HCT116 (cell line): Measurements from ENCODE around the gene EIF1AD. TPM values are rescaled to one million over a fixed set of nuclear protein-coding genes. Genes with fewer than 3 reads are reported as not detected.

ENCODE experiments used
- ATAC-seq: fragments of 200-7000 bp; cut with Tn5 transposase; 2 replicates; pipeline ENCODE4 v1.9.1; 2020; ENCODE audit warnings: mild to moderate bottlenecking, moderate library complexity
- BruUV-seq: library from RNA; stranded (reverse); fragments of 400-500 nt; replicated peaks from 2 replicates; lab custom pipeline; 2021; lab: Mats Ljungman, UMichigan
- CTCF ChIA-PET: fragments of 300-600 bp; sonication (Branson Sonifier 250); formaldehyde crosslinking; loops from one replicate; lab custom pipeline; 2021; ENCODE audit warnings: antibody characterized with exemption; lab: Charles Lee
- POLR2A ChIA-PET: fragments of 300-600, 350-600 bp; sonication (Branson Sonifier 250); formaldehyde crosslinking; loops from one replicate; lab custom pipeline; 2021; ENCODE audit warnings: antibody characterized with exemption; lab: Charles Lee
- RAD21 ChIA-PET, 2 experiments: fragments of 300-600 bp; sonication (Branson Sonifier 250); formaldehyde crosslinking; loops; one replicate each; lab custom pipeline; 2023; ENCODE audit warnings: low total read pairs in 2 of 2; ENCODE audit not compliant: uncharacterized antibody in 2 of 2, unreplicated experiment in 2 of 2, low non-redundant PET in 1 of 2; lab: Charles Lee
- DNase-seq: peaks from one replicate; pipeline ENCODE4 v3.0.0-alpha.2; 2010; ENCODE audit warnings: low read depth, low spot score
- H2AFZ ChIP-seq: fragments of 200-600 bp; shearing (Covaris generic), sonication (generic); 2 replicates; pipeline ENCODE4 v1.6.1; 2017; ENCODE audit warnings: low read depth, mixed run types, mixed read lengths, antibody characterized with exemption, low read length; ENCODE audit not compliant: poor library complexity, severe bottlenecking
- H3K27ac ChIP-seq: 2 replicates; pipeline ENCODE4 v1.5.1; 2012; ENCODE audit warnings: low read depth, low read length
- H3K27me3 ChIP-seq: fragments of 200-600 bp; sonication (generic); 2 replicates; pipeline ENCODE4 v1.6.1; 2016; ENCODE audit warnings: mixed run types, low read length, mixed read lengths; ENCODE audit not compliant: insufficient read depth
- H3K36me3 ChIP-seq, 2 experiments: fragments of 200-500 bp in 1 of 2; fragments of 200-600 bp in 1 of 2; sonication (Bioruptor generic) in 1 of 2; sonication (generic) in 1 of 2; 2 replicates each; pipeline versions ENCODE4 v1.5.1 to v1.6.1; 2014 to 2016; ENCODE audit warnings: low read length in 2 of 2, inconsistent platforms in 1 of 2, mixed read lengths in 1 of 2, mixed run types in 1 of 2; ENCODE audit not compliant: insufficient read depth in 2 of 2, control insufficient read depth in 1 of 2
- H3K4me1 ChIP-seq, 2 experiments: fragments of 200-600 bp in 1 of 2; sonication (generic) in 1 of 2; 2 replicates each; pipeline versions ENCODE4 v1.5.1 to v1.6.1; 2012 to 2017; ENCODE audit warnings: low read length in 2 of 2, inconsistent platforms in 1 of 2, mild to moderate bottlenecking in 1 of 2, mixed read lengths in 1 of 2, mixed run types in 1 of 2, moderate library complexity in 1 of 2; ENCODE audit not compliant: insufficient read depth in 2 of 2, control insufficient read depth in 1 of 2
- H3K4me2 ChIP-seq: fragments of 200-600 bp; sonication (generic); 2 replicates; pipeline ENCODE4 v1.6.1; 2017; ENCODE audit warnings: mixed run types, low read length, mixed read lengths
- H3K4me3 ChIP-seq, 2 experiments: fragments of 200-600 bp in 1 of 2; sonication (generic) in 1 of 2; replicated peaks in 1 of 2; 2 replicates each; pipeline ENCODE4 v1.5.1; 2011 to 2016; ENCODE audit warnings: low read length in 2 of 2, control low read depth in 1 of 2, low read depth in 1 of 2, mild to moderate bottlenecking in 1 of 2, mixed read lengths in 1 of 2, mixed run types in 1 of 2
- H3K79me2 ChIP-seq: fragments of 200-600 bp; sonication (generic); 2 replicates; pipeline ENCODE4 v1.6.1; 2017; ENCODE audit warnings: mild to moderate bottlenecking, mixed run types, low read length, moderate library complexity, mixed read lengths; ENCODE audit not compliant: insufficient read depth
- H3K9ac ChIP-seq: fragments of 200-600 bp; sonication (generic); 2 replicates; pipeline ENCODE4 v1.6.1; 2016; ENCODE audit warnings: low read length, mixed read lengths
- H3K9me2 ChIP-seq: fragments of 200-600 bp; sonication (generic), shearing (Covaris generic); 2 replicates; pipeline ENCODE4 v1.6.1; 2017; ENCODE audit warnings: mixed run types, mild to moderate bottlenecking, moderate library complexity; ENCODE audit not compliant: insufficient read depth
- H3K9me3 ChIP-seq, 2 experiments: fragments of 200-500 bp in 1 of 2; fragments of 200-600 bp in 1 of 2; sonication (Bioruptor generic) in 1 of 2; sonication (generic) in 1 of 2; 2 replicates each; pipeline ENCODE4 v1.6.1; 2014 to 2017; ENCODE audit warnings: low read length in 2 of 2, mixed read lengths in 2 of 2, inconsistent platforms in 1 of 2, low read depth in 1 of 2, mild to moderate bottlenecking in 1 of 2, mixed run types in 1 of 2, moderate library complexity in 1 of 2; ENCODE audit not compliant: control insufficient read depth in 1 of 2, insufficient read depth in 1 of 2
- H4K20me1 ChIP-seq: fragments of 200-600 bp; sonication (generic), shearing (Covaris generic); 2 replicates; pipeline ENCODE4 v1.6.1; 2017; ENCODE audit warnings: mixed run types, mild to moderate bottlenecking, moderate library complexity; ENCODE audit not compliant: insufficient read depth
- ATF3 ChIP-seq: IDR thresholded peaks from 2 replicates; pipeline ENCODE4 v1.6.1; 2012
- CBX3 ChIP-seq: IDR thresholded peaks from 2 replicates; pipeline ENCODE4 v1.6.1; 2012; ENCODE audit warnings: low read depth
- CEBPB ChIP-seq: IDR thresholded peaks from 2 replicates; pipeline ENCODE4 v1.6.1; 2012; ENCODE audit warnings: low read depth
- CTCF ChIP-seq, 3 experiments: fragments of 200-600 bp in 1 of 3; sonication (generic) in 1 of 3; IDR thresholded peaks in 2 of 3; conservative IDR thresholded peaks in 1 of 3; 2 replicates each; pipeline ENCODE4 v1.5.1; 2012 to 2017; ENCODE audit warnings: low read depth in 2 of 3, low read length in 2 of 3, antibody characterized with exemption in 1 of 3, borderline replicate concordance in 1 of 3, control low read depth in 1 of 3, mild to moderate bottlenecking in 1 of 3, mixed read lengths in 1 of 3, mixed run types in 1 of 3, moderate library complexity in 1 of 3; ENCODE audit not compliant: insufficient read depth in 1 of 3
- EGR1 ChIP-seq: IDR thresholded peaks from 2 replicates; pipeline ENCODE4 v1.6.1; 2012; ENCODE audit warnings: low read depth
- ELF1 ChIP-seq: IDR thresholded peaks from 2 replicates; pipeline ENCODE4 v1.6.1; 2012; ENCODE audit warnings: low read depth, borderline replicate concordance
- EZH2 ChIP-seq: fragments of 200-600 bp; sonication (generic); IDR thresholded peaks from 2 replicates; pipeline ENCODE4 v1.6.1; 2017; ENCODE audit warnings: antibody characterized with exemption, mixed run types
- EZH2phosphoT487 ChIP-seq: fragments of 200-600 bp; IDR thresholded peaks from 2 replicates; pipeline ENCODE4 v1.6.1; 2018; ENCODE audit warnings: antibody characterized with exemption, borderline replicate concordance
- FOSL1 ChIP-seq: IDR thresholded peaks from 2 replicates; pipeline ENCODE4 v1.6.1; 2012; ENCODE audit warnings: low read depth
- MAX ChIP-seq: IDR thresholded peaks from 2 replicates; pipeline ENCODE4 v1.6.1; 2012
- RAD21 ChIP-seq: IDR thresholded peaks from 2 replicates; pipeline ENCODE4 v1.6.1; 2012; ENCODE audit warnings: low read depth, mild to moderate bottlenecking
- SIN3A ChIP-seq: IDR thresholded peaks from 2 replicates; pipeline ENCODE4 v1.6.1; 2012; ENCODE audit warnings: low read depth
- SP1 ChIP-seq: IDR thresholded peaks from 2 replicates; pipeline ENCODE4 v1.6.1; 2012; ENCODE audit warnings: low read depth
- SRF ChIP-seq: IDR thresholded peaks from 2 replicates; pipeline ENCODE4 v1.6.1; 2012; ENCODE audit warnings: low read depth
- YY1 ChIP-seq: IDR thresholded peaks from 2 replicates; pipeline ENCODE4 v1.6.1; 2011; ENCODE audit warnings: low read length, low read depth, moderate library complexity, mild to moderate bottlenecking; ENCODE audit not compliant: insufficient replicate concordance; ENCODE audit errors: extremely low read depth
- ZFX ChIP-seq: fragments of 450-650 bp; IDR thresholded peaks from 2 replicates; pipeline ENCODE4 v1.6.1; 2017
- ZNF274 ChIP-seq: fragments of 200-500 bp; sonication (Bioruptor generic); IDR thresholded peaks from 2 replicates; pipeline ENCODE4 v1.6.1; 2014; ENCODE audit warnings: mild to moderate bottlenecking, low read depth, low read length, inconsistent platforms
- intact Hi-C: fragments of 100-400 bp; cut with micrococcal nuclease; formaldehyde crosslinking; loops from 2 replicates; pipeline ENCODE4 v1.10.0; 2022
- total RNA-seq: library from RNA; stranded (reverse); gene quantifications from one replicate; pipeline ENCODE4 v1.2.1, GENCODE V29; 2021; ENCODE audit not compliant: unreplicated experiment
- TF ChIP-seq, protein P1 (sequence below): IDR thresholded peaks from 2 replicates; pipeline ENCODE4 v1.6.1; 2012; ENCODE audit warnings: low read depth

EIF1AD gene
- total RNA-seq, 1 experiment from 2014 or later, result 45.5 TPM

GRCh38 chr11:65958291-65958690 lies 43.7 kb downstream of the EIF1AD start:
- no peak for ATAC-seq
- ChIA-PET RAD21 (no interaction called here), CTCF (no interaction called here), POLR2A (no interaction called here)
- Histone ChIP-seq H3K4me1 (peaks cover 7 to 20% of the 10 kb centered on the region in 2 experiments; a peak in 3 of 4 replicates), H3K79me2 (peaks cover 16% of the 10 kb centered on the region), H2AFZ (no peak overlapping the region), H3K4me2 (no peak overlapping the region), H3K27ac (no peak overlapping the region; the same call in 1 of the 2 replicates), H4K20me1 (no peaks in the 10 kb centered on the region), H3K9me2 (no peaks in the 10 kb centered on the region), H3K27me3 (no peaks in the 10 kb centered on the region), H3K4me3 (no peak overlapping the region), H3K9me3 (no peaks in the 10 kb centered on the region), H3K9ac (no peak overlapping the region), H3K36me3 (no peaks in the 10 kb centered on the region)
- intact Hi-C loops, result no loop called here
- BruUV-seq, result no TSS peak
- TF ChIP-seq ZFX (no peak), SIN3A (no peak), SRF (no peak), SP1 (no peak), YY1 (no peak), FOSL1 (no peak), CBX3 (no peak), EZH2phosphoT487 (no peak), CEBPB (no peak), RAD21 (no peak), ZNF274 (no peak)
- DNase-seq, result no peak

DNA sequence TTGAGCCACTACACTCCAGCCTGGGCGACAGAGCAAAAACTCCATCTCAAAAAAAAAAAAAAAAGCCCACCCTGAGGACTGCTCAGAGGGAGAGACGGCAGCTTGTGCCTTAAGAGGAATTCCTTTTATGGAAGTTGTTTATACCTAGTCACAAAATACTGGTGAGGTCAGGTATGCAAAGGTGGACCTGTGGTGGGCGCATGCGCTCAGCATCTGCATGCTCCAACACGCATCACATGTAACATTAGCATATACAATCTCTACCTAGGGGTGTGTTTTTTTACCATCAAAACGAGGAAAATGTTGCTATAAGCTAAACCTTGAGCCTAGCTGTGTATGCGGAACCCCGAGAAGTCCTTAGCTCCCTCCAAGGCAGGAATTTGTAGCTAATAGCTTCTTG lies 47.2 kb downstream of the EIF1AD start:
- H3K4me2 ChIP-seq, result no peak overlapping the region
- H3K79me2 ChIP-seq, result no peaks in the 10 kb centered on the region
- ChIA-PET RAD21 (no interaction called here), CTCF (no interaction called here), POLR2A (no interaction called here)
- ATAC-seq, result no peak
- no peak overlapping the region for H3K4me3 ChIP-seq
- intact Hi-C loops, result no loop called here
- no peak overlapping the region for H3K9ac ChIP-seq
- H2AFZ ChIP-seq, result no peak overlapping the region
- no peaks in the 10 kb centered on the region for H4K20me1 ChIP-seq
- H3K9me2 ChIP-seq, result no peaks in the 10 kb centered on the region
- no peaks in the 10 kb centered on the region for H3K9me3 ChIP-seq
- H3K4me1 ChIP-seq, result no peaks in the 10 kb centered on the region
- TF ChIP-seq EGR1 (no peak), ELF1 (no peak), SRF (no peak), ZFX (no peak), ATF3 (no peak), MAX (no peak), ZNF274 (no peak), RAD21 (no peak), EZH2 (no peak), CTCF (IDR thresholded peaks at IDR 0.05 in 2 of 3, conservative IDR thresholded peaks at IDR 0.05 in 1 of 3; ENCODE audit: borderline replicate concordance in 1 of 3, insufficient read depth in 1 of 3, low read depth in 2 of 3, low read length in 2 of 3) (no peak)
- TF ChIP-seq, protein P1, sequence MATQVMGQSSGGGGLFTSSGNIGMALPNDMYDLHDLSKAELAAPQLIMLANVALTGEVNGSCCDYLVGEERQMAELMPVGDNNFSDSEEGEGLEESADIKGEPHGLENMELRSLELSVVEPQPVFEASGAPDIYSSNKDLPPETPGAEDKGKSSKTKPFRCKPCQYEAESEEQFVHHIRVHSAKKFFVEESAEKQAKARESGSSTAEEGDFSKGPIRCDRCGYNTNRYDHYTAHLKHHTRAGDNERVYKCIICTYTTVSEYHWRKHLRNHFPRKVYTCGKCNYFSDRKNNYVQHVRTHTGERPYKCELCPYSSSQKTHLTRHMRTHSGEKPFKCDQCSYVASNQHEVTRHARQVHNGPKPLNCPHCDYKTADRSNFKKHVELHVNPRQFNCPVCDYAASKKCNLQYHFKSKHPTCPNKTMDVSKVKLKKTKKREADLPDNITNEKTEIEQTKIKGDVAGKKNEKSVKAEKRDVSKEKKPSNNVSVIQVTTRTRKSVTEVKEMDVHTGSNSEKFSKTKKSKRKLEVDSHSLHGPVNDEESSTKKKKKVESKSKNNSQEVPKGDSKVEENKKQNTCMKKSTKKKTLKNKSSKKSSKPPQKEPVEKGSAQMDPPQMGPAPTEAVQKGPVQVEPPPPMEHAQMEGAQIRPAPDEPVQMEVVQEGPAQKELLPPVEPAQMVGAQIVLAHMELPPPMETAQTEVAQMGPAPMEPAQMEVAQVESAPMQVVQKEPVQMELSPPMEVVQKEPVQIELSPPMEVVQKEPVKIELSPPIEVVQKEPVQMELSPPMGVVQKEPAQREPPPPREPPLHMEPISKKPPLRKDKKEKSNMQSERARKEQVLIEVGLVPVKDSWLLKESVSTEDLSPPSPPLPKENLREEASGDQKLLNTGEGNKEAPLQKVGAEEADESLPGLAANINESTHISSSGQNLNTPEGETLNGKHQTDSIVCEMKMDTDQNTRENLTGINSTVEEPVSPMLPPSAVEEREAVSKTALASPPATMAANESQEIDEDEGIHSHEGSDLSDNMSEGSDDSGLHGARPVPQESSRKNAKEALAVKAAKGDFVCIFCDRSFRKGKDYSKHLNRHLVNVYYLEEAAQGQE, result no peak
- no peaks in the 10 kb centered on the region for H3K36me3 ChIP-seq
- no peak overlapping the region for H3K27ac ChIP-seq
- BruUV-seq, result no TSS peak
- H3K27me3 ChIP-seq, result no peaks in the 10 kb centered on the region
- no peak for DNase-seq
